HG03280 (cell line): ENCODE data around the gene SLC2A13.
"Not testable (repeated sequence)": the region's sequence is repeated elsewhere in the genome, so short reads cannot be mapped to it uniquely, and the experiment has no call there.

Experiments used
- ATAC-seq: cut with Tn5 transposase; IDR thresholded peaks from one replicate; pipeline ENCODE4 v1.9.1; 2021; ENCODE audit warnings: mild to moderate bottlenecking, moderate library complexity; ENCODE audit not compliant: unreplicated experiment

SLC2A13 gene

DNA sequence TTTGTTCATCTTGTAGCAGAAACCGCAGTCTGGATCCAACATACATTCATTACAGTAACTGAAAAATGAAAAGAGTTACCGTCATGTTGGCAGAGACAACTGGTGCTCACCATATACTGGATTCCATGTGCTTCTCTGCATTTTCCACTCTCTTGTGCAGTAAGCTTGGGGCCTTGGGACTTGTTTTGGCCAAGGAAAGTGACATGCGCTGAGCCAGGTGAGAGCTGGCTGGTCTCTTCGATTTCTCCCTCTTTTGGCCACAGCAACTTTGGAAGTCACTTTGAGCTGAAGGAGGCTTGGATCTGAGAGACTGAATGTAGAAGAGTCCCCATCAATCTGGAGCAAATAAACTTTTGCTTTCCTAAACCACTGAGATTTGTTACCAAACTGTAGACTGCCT lies 275.7 kb downstream of the SLC2A13 start:
- no peak for ATAC-seq

DNA sequence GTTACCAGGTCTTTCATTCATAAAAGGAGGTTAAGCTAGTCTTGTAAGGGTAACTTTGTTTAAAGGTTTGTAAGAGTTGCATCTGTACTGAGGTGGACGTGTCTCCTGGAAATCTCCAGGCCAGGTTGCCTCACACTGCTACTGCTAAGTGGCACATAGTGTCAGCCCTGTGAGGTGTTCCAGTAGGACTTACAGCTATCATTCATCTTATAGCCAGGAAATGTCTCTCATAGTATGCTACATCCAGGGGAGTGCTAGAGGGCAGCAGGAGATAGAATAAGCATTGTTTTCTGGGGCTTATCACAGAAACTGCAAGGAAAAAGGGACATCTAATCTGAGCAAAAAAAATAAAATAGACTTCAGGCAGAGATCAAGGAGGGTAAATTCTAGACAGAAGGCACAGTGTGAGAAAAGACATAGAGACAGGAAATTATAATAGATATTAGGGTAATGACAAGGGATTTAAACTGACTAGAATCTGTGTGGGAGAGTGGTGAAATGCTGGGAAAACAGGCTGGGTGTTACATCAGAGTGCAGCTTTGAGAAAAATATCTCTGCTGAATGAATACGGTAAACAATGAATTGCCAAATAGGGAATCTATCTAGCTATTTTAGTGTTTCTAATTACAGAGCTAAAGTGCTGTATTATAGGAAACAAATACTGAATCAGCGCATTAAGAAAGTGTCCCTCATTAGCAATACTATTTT lies 281.2 kb downstream of the SLC2A13 start:
- no peak for ATAC-seq

DNA sequence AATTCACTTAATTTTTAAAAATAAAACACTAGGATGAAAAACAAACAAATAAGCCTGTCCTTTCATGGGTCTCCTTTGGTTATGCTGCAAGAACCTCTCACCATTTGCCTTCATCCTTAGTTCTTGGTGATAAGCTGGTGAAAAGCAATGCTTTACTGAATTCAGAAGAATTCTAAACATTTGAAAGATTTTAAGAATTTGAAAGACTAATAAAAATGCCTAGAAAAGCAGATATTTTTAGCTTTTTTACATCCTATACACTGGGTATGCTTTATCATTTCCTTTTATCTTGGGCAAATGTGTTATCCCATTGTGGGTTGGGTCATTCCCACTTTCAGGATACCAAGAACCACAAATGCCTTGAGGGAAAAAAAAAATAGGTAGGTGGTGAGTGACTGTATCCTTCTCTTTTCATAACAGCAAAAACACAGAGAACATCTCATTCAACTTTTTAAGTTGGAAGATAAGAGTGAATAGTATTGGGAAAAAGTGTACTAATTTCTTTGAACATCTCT lies 289.2 kb downstream of the SLC2A13 start:
- ATAC-seq = no peak

DNA sequence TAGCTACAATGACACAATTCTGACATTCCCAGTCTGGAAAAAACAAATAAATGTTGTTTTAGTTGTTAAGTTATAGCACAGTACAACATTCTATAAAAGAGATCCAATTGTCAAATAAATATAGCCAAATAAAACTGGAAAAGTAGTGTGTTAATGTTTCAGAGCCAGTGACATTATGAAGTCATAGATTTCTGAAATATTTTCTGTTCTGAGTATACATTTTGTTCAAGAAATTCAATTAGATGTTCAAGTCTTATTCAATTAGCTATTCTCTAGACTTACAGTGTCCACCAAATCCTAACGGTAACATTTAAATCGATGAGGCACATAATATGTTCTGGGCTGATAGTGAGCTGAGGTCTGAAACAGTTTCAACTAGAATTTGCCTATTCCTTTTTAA lies 290.1 kb downstream of the SLC2A13 start:
- no peak for ATAC-seq

GRCh38 chr12:39814626-39815025 lies 291.3 kb downstream of the SLC2A13 start:
- no peak for ATAC-seq

- ATAC-seq = no peak
Observed at GRCh38 chr12:39813776-39814175, 292.1 kb downstream of the SLC2A13 start.

DNA sequence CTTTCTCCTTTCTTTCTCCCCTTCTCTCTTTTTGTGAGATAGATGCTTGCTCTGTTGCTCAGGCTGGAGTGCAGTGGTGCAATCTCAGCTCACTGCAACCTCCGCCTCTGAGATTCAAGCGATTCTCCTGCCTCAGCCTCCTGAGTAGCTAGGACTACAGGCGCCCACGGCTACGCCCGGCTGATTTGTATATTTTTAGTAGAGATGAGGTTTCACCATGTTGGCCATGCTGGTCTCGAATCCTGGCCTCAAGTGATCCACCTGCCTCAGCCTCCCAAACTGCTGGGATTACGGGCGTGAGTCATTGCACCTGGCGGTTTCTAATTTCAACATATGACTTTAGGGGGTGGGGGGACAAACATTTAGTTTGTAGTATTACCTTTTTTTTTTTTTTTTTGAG lies 293.4 kb downstream of the SLC2A13 start:
- ATAC-seq = not testable (repeated sequence)

GRCh38 chr12:39807043-39807442 lies 298.8 kb downstream of the SLC2A13 start:
- ATAC-seq = no peak

DNA sequence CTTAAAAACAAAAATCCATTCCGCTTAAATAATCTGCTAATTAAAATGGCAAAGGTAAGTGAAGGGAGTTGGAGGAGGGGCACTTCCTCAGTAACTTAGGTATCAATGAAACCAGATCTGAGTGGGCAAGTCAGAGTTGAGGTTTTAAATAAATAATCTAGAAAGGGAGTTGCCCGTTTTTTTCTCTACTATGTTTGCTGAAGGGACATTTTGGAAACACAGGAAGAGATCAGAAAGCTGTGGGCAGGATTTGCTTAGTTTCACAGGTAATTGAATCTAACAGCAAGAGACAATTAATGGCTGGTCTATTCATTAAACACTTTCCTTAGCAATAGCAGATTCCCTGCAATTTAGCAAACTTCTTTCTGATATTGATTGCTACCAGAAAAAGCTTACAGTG lies 300.2 kb downstream of the SLC2A13 start:
- ATAC-seq = no peak

DNA sequence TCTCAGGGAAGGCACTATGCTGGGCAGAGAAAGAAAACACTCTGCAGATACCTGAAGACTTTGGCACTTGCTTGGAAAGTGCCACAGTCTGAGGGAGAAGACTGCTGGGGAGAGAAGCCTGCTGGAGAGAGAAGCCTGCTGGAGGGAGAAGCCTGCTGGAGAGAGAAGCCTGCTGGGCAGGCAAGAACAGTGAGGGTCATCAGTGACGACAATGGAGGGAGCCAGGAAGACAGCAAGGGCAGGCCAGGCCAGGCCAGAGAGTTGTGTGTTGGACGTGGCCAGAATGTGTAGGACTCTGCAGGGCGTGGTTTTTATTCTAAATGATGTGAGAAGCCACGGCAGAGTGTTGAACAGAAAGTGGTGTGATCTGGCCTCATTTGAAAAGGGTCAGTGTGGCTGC lies 301.0 kb downstream of the SLC2A13 start:
- ATAC-seq = no peak

DNA sequence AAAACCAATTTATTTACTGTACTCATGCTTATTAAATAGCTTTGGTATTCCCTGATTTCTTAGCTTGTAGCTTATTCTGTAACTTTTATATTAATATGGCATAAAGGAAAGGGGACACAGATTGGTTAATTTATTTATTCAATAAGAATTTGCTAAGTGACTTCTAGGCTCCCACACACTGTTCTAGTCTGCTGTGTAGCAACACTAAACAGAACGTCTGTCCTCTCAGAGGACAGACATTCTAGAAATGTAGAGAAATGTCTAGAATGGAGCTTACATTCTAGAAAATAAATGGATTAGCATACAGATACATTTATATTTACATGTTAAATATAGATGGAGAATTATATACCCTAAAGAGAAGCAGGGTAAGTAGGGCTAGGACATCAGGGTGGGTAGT lies 301.4 kb downstream of the SLC2A13 start:
- ATAC-seq = no peak

- no peak for ATAC-seq
Observed at GRCh38 chr12:39803151-39803550, 302.7 kb downstream of the SLC2A13 start.

DNA sequence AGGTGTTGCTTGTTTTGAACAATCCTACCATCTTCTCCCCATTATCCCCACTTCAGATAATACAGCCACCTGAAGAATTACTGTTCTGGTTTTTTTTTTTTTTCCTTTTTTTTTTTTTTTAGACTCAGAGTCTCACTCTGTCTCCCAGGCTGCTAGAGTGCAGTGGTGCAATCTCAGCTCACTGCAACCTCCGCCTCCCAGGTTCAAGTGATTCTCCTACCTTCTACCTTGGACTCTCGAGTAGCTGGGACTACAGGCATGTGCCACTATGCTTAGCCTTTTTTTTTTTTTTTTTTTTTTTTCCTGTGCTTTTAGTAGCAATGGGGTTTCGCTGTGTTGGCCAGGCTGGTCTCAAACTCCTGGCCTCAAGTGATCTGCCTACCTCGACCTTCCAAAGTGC lies 306.9 kb downstream of the SLC2A13 start:
- no peak for ATAC-seq

GRCh38 chr12:39798429-39798828 lies 307.5 kb downstream of the SLC2A13 start:
- no peak for ATAC-seq

- ATAC-seq = no peak
Observed at GRCh38 chr12:39795481-39795880, 310.4 kb downstream of the SLC2A13 start.

GRCh38 chr12:39792938-39793337 lies 312.9 kb downstream of the SLC2A13 start:
- no peak for ATAC-seq

DNA sequence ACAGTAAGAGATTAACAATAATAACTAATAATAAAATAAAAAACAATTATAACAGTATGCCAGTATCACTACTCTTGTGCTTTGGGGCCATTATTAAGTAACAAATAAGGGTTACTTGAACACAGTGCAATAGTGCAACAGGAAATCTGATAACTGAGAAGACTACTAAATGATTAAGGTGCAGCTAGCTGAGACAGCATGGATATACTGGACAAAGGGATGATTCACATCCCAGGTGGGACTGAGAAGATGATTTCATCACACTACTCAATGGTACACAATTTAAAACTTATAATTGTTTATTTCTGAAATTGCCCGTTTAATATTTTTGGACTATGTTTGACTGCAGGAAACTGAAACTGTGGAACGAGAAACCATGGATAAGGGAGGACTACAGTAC lies 317.6 kb downstream of the SLC2A13 start:
- no peak for ATAC-seq

- not testable (repeated sequence) for ATAC-seq
Observed at GRCh38 chr12:39785814-39786213, 320.1 kb downstream of the SLC2A13 start.

DNA sequence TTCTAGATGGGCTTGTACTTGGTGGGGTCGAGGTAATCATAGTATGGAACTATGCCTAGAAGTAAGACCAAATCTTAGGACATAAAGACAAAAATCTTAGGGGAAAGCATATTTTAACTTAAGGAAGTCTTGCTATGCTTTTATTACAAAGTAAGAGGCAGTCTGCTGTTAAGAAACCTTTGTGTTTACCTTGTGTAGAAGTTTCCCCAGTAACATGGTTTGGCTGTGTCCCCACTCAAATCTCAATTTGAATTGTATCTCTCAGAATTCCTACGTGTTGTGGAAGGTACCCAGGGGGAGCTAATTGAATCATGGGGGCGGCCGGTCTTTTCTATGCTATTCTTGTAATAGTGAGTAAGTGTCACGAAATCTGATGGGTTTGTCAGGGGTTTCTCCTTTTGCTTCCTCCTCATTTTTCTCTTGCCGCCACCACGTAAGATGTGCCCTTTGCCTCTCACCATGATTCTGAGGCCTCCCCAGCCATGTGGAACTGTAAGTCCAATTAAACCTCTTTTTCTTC lies 323.8 kb downstream of the SLC2A13 start:
- no peak for ATAC-seq

DNA sequence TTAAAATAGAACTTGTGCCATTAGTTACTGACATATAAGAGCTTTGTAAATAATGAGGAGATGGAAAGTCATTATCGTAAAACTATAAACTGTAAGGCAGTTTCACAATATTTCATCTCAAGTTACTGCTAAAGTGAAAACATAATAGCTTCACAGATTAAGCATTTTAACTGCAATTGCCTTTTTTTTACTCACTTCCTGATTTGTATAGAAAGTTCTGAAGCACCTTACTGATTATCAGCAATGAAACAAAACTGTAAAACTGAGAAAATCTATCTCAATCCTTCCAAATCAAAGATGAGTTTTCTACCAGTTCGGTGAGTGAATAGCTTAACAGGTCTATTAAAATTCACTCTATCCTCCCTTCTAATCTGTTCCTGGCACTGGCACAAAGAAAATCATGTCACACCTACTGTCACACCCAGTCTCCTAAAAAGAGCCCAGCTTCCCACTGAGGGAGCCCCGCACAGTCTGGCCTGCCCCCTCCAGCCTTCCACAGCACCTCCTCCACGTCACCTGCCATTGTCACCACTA lies 324.9 kb downstream of the SLC2A13 start:
- no peak for ATAC-seq

- no peak for ATAC-seq
Observed at GRCh38 chr12:39780411-39780912, 325.4 kb downstream of the SLC2A13 start.

DNA sequence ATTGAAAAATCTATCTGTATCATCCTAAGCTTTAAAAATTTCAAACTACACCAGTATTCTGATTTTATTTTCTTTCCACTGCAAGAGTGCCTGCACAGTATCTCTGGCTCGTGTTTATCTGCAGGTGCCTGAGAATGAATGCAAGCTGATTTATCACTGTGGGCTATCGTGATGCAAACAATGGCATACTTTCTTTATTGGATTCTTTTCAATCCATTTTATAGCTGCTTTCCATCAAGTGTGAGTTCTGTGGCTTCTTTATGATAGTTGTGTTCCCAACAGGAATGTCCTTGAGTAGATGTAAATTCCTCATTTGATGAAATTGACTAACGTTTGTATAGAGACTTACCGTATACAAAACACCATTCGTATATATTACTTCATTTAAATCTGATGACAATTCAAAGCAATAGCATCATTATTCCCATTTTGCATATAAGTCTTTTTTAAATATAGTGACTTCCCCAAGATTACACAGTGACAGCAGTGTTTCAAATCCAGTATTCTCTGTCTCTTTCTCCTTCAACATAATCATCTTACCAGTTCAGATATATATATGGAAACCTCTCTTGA lies 326.0 kb downstream of the SLC2A13 start:
- no peak for ATAC-seq
